ENCODE data around the gene UTRN. TPM values are rescaled to one million over a fixed set of nuclear protein-coding genes. Genes with fewer than 3 reads are reported as not detected.

Gene UTRN
- total RNA-seq, 1 donor from 2014 or later: 135 TPM

Other genes starting within 250 kb of the UTRN start
- 150 and 159 TPM in 2 replicates for gene SF3B5, start 189.8 kb upstream of the UTRN start, total RNA-seq
- 26.8 and 27.5 TPM in 2 replicates for gene STX11, start 134.8 kb upstream of the UTRN start, total RNA-seq